ENCODE results near the gene KLF3. TPM values are rescaled to one million over a fixed set of nuclear protein-coding genes. Genes with fewer than 3 reads are reported as not detected.

The KLF3 gene
- polyA plus RNA-seq, 1 donor, result 76.7 TPM

DNA sequence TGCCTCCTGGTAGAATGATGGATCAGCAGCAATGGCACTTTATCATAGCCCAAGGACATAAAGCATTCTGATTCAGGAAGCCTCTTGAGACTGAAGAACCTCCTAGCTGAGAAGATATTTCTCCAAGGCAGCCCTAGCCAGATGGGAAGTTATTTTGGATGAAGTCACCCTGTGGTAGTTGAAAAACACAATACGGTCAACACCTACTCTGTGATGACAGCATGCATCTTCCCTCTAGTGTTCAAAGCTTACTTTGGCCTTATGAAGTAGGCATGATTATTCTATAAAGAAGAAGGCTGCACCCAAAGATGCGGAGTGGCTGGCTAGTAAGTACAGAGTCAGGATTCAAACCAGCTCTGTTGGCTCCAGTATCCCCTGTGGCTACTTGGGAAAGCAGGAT, 70.9 kb downstream of the KLF3 start:
- no peak overlapping the region for H3K27ac ChIP-seq (ENCODE audit: low read length)
- WGBS (ENCODE audit: insufficient coverage, low lambda C conversion rate), result no CpG with 5 or more reads among the region's 2 CpGs
- no peak for DNase-seq
- no peaks in the 10 kb centered on the region for H3K36me3 ChIP-seq (ENCODE audit: control insufficient read depth, insufficient read depth, low read length)
- H3K4me1 ChIP-seq (ENCODE audit: control insufficient read depth, insufficient read depth, low read length), result peaks cover 11% of the 10 kb centered on the region
- H3K9me3 ChIP-seq (ENCODE audit: control insufficient read depth, low read depth, low read length), result peaks cover 14% of the 10 kb centered on the region
- H3K4me3 ChIP-seq (ENCODE audit: low read length), result no peak overlapping the region
- no peaks in the 10 kb centered on the region for H3K27me3 ChIP-seq (ENCODE audit: control insufficient read depth, insufficient read depth, low read length)

DNA sequence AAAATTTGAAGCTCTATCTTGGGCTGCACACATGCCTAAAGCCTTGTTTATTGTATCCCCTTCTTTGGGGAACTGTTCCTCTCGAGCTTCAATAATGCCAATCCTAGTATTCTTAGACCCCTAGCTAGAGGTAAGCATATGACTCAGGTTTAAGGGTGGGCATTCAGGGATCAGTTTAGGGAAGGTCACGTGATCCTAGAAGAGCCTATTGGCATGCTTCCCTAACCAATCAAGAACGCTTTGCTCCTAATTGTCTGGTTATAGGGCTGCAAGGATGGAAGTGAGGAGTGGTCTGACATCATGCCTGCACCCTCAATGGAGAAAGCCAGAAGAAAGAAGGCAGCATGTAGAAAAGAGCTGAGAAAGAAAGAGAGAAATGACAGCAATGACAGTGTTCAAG, 71.9 kb downstream of the KLF3 start:
- no peak for DNase-seq
- no peaks in the 10 kb centered on the region for H3K36me3 ChIP-seq (ENCODE audit: control insufficient read depth, insufficient read depth, low read length)
- no peaks in the 10 kb centered on the region for H3K27me3 ChIP-seq (ENCODE audit: control insufficient read depth, insufficient read depth, low read length)
- H3K4me3 ChIP-seq (ENCODE audit: low read length), result no peak overlapping the region
- 100% methylated on average over 1 of the region's 3 CpGs for WGBS (ENCODE audit: insufficient coverage, low lambda C conversion rate)
- peaks cover 14% of the 10 kb centered on the region for H3K9me3 ChIP-seq (ENCODE audit: control insufficient read depth, low read depth, low read length)
- H3K27ac ChIP-seq (ENCODE audit: low read length), result no peak overlapping the region
- H3K4me1 ChIP-seq (ENCODE audit: control insufficient read depth, insufficient read depth, low read length), result peaks cover 5% of the 10 kb centered on the region

DNA sequence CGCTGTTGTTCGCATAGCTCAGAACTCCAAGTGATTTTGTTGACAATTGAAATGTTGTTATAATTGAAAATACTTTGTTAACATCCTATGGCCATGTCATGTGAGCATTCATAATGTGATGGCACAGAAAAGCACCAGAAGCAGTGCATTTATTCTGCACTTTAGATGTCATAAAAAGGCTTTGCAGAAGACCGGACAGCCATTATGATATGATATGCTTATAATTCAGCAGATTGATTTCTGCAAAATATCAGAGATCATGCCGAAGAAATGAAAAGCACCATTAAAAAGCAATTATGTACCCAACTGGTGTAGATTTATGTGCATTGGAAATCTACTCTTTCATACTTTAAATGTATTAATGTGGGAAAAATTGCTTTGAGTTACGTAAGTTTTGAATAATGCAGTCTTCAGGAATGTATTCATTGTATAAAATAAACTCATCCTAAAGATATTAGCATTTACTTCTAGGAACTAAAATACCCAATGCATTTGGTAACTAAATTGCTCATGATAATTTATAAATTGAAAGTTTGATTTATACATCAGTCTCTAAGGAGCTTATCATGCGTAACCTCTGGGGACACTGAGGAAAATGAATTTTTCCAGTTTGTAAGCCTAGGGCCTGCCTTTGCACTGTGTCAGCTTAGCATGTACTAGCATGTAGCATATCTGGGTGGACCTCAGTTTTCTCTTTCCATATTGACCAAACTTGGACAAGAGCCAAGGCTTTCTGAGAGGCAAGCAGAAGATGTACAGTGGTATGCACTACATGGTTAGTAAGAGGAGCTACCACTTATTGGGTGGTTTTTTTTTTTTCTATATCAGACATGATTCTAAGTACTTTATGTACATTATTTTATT, 75.2 kb downstream of the KLF3 start:
- Histone ChIP-seq H3K27ac (ENCODE audit: low read length) (no peak overlapping the region), H3K9me3 (ENCODE audit: control insufficient read depth, low read depth, low read length) (peaks cover under 1% of the 10 kb centered on the region), H3K27me3 (ENCODE audit: control insufficient read depth, insufficient read depth, low read length) (no peaks in the 10 kb centered on the region), H3K4me1 (ENCODE audit: control insufficient read depth, insufficient read depth, low read length) (no peaks in the 10 kb centered on the region), H3K36me3 (ENCODE audit: control insufficient read depth, insufficient read depth, low read length) (no peaks in the 10 kb centered on the region), H3K4me3 (ENCODE audit: low read length) (no peak overlapping the region)
- 100% methylated on average over 2 of the region's 6 CpGs for WGBS (ENCODE audit: insufficient coverage, low lambda C conversion rate)
- no peak for DNase-seq

DNA sequence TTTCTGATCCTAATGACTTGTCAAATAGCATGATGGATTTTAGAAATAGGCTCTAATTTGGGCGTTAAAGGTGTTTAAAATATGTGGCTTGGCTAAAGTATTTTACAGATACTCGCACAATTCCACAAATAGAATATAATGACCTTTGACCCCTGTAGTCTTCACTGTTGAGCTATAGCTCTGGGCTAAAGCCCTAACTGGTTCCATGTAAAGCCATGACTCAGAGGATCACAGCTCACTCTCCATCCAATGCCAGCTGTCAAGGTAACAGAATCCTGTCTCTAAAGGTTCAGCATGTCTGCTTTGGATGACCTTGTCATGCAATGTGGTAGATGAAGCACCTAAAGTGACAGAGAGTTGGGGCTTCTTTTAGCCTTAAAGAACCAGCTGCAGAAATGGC, 76.3 kb downstream of the KLF3 start:
- Histone ChIP-seq H3K36me3 (ENCODE audit: control insufficient read depth, insufficient read depth, low read length) (no peaks in the 10 kb centered on the region), H3K9me3 (ENCODE audit: control insufficient read depth, low read depth, low read length) (no peaks in the 10 kb centered on the region), H3K4me1 (ENCODE audit: control insufficient read depth, insufficient read depth, low read length) (no peaks in the 10 kb centered on the region), H3K27ac (ENCODE audit: low read length) (no peak overlapping the region), H3K4me3 (ENCODE audit: low read length) (no peak overlapping the region), H3K27me3 (ENCODE audit: control insufficient read depth, insufficient read depth, low read length) (no peaks in the 10 kb centered on the region)
- DNase-seq, result no peak
- 80% methylated on average over 2 of the region's 2 CpGs for WGBS (ENCODE audit: insufficient coverage, low lambda C conversion rate)

DNA sequence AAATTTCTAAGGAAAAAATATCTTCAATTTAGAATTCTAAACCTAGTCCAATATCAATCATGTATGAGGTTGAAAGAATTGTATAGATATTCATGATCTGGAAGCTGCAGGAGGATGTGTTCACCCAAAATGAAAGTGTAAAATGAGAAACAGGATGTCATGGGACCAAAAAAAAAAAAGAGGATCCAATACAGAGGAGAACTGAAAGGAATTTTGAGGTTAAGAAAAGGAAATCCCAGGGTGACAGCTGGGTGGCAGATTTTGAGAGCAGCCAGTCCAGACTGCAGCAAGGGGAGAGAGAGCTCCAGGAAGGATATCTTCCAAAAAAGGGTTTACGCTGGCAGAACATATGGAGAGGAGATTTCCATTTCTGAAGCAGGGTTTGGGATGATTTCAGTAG, 79.9 kb downstream of the KLF3 start:
- Histone ChIP-seq H3K27me3 (ENCODE audit: control insufficient read depth, insufficient read depth, low read length) (no peaks in the 10 kb centered on the region), H3K27ac (ENCODE audit: low read length) (no peak overlapping the region), H3K9me3 (ENCODE audit: control insufficient read depth, low read depth, low read length) (peaks cover 7% of the 10 kb centered on the region), H3K36me3 (ENCODE audit: control insufficient read depth, insufficient read depth, low read length) (no peaks in the 10 kb centered on the region), H3K4me3 (ENCODE audit: low read length) (no peak overlapping the region), H3K4me1 (ENCODE audit: control insufficient read depth, insufficient read depth, low read length) (no peaks in the 10 kb centered on the region)
- DNase-seq, result no peak
- WGBS (ENCODE audit: insufficient coverage, low lambda C conversion rate), result no CpG with 5 or more reads among the region's 1 CpG

DNA sequence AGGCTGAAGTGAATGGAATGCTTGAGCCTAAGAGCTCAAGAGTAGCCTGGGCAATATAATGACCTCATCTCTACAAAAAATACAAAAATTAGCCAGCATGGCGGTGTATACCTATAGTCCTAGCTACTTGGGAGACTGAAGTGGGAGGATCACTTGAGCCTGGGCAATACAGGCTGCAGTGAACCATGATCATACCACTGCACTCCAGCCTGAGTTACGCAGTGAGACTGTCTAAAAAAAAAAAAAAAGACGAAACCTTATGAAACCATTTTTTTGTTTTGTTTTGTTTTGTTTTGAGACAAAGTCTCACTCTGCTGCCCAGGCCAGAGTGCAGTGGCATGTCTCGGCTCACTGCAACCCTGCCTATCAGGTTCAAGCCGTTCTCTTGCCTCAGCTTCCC, 81.9 kb downstream of the KLF3 start:
- Histone ChIP-seq H3K27me3 (ENCODE audit: control insufficient read depth, insufficient read depth, low read length) (no peaks in the 10 kb centered on the region), H3K4me3 (ENCODE audit: low read length) (no peak overlapping the region), H3K9me3 (ENCODE audit: control insufficient read depth, low read depth, low read length) (peaks cover 7% of the 10 kb centered on the region), H3K27ac (ENCODE audit: low read length) (no peak overlapping the region), H3K36me3 (ENCODE audit: control insufficient read depth, insufficient read depth, low read length) (no peaks in the 10 kb centered on the region), H3K4me1 (ENCODE audit: control insufficient read depth, insufficient read depth, low read length) (no peaks in the 10 kb centered on the region)
- WGBS (ENCODE audit: insufficient coverage, low lambda C conversion rate), result 100% methylated on average over 1 of the region's 5 CpGs
- no peak for DNase-seq

DNA sequence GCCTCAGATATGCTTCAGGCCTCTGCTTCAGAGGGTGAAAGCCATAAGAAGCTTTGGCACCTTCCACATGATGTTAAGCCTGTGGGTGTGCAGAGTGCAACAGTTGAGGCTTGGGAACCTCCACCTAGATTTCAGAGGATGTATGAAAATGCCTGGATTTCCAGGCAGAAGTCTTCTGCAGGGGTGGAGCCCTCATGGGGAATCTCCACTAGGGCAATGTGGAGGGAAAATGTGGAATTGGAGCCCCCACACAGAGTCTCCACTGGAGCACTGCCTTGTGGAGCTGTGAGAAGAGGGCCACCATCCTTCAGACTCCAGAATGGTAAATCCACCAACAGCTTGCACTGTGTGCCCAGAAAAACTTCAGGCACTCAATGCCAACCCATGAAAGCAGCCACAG, 83.6 kb downstream of the KLF3 start:
- H3K9me3 ChIP-seq (ENCODE audit: control insufficient read depth, low read depth, low read length), result peaks cover 7% of the 10 kb centered on the region
- no peak for DNase-seq
- no peak overlapping the region for H3K4me3 ChIP-seq (ENCODE audit: low read length)
- H3K27ac ChIP-seq (ENCODE audit: low read length), result no peak overlapping the region
- no peaks in the 10 kb centered on the region for H3K4me1 ChIP-seq (ENCODE audit: control insufficient read depth, insufficient read depth, low read length)
- H3K36me3 ChIP-seq (ENCODE audit: control insufficient read depth, insufficient read depth, low read length), result no peaks in the 10 kb centered on the region
- H3K27me3 ChIP-seq (ENCODE audit: control insufficient read depth, insufficient read depth, low read length), result no peaks in the 10 kb centered on the region

DNA sequence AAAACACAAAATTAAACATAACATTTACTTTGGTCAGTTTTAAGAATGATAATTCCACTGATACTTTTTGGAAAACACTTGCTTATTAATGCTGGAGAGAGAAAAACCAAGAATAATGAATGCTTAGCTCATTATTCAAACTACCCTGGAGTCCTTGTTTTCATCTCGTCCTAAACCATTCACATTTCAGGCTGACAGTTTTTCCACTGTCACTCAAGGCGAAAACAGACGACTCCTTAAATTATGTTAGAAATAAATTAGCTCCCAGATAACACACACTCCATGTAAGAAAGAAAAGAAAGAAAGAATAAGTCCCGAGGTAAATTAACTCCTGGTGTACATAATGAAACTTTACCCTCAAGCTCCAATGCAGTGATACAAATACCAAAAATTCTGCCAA, 85.3 kb downstream of the KLF3 start:
- no peaks in the 10 kb centered on the region for H3K4me1 ChIP-seq (ENCODE audit: control insufficient read depth, insufficient read depth, low read length)
- H3K9me3 ChIP-seq (ENCODE audit: control insufficient read depth, low read depth, low read length), result peaks cover 7% of the 10 kb centered on the region
- H3K27ac ChIP-seq (ENCODE audit: low read length), result no peak overlapping the region
- H3K27me3 ChIP-seq (ENCODE audit: control insufficient read depth, insufficient read depth, low read length), result no peaks in the 10 kb centered on the region
- H3K4me3 ChIP-seq (ENCODE audit: low read length), result no peak overlapping the region
- no peaks in the 10 kb centered on the region for H3K36me3 ChIP-seq (ENCODE audit: control insufficient read depth, insufficient read depth, low read length)
- WGBS (ENCODE audit: insufficient coverage, low lambda C conversion rate), result 84% methylated on average over 3 of the region's 4 CpGs
- DNase-seq, result no peak

Other genes with a start within 250 kb of the KLF3 start
- 2.2 TPM for gene TLR10, start 118.8 kb downstream of the KLF3 start, polyA plus RNA-seq
- 4.3 TPM for gene TLR1, start 140.6 kb downstream of the KLF3 start, polyA plus RNA-seq
- gene TLR6, start 192.6 kb downstream of the KLF3 start, polyA plus RNA-seq, result 1.6 TPM
- gene FAM114A1, start 203.6 kb downstream of the KLF3 start, polyA plus RNA-seq, result 36.9 TPM

Data from large intestine (tissue), 3 donors.